Esophagus (tissue), 2 donors: ENCODE data around the gene APOL6. TPM values are rescaled to one million over a fixed set of nuclear protein-coding genes. Genes with fewer than 3 reads are reported as not detected.

Experiments
- H3K27ac ChIP-seq, 2 donors: one replicate each; pipeline ENCODE4 v1.5.1; 2013; ENCODE audit warnings: low read depth in 2 of 2, mild to moderate bottlenecking in 2 of 2, inconsistent platforms in 1 of 2, low read length in 1 of 2, moderate library complexity in 1 of 2
- H3K27me3 ChIP-seq, 2 donors: one replicate each; pipeline ENCODE4 v1.6.1; 2013; ENCODE audit warnings: low read length in 2 of 2, control low read depth in 1 of 2, mild to moderate bottlenecking in 1 of 2; ENCODE audit not compliant: insufficient read depth in 2 of 2, control insufficient read depth in 1 of 2
- H3K36me3 ChIP-seq, 2 donors: one replicate each; pipeline ENCODE4 v1.6.1; 2013; ENCODE audit warnings: low read length in 1 of 2; ENCODE audit not compliant: control insufficient read depth in 2 of 2, insufficient read depth in 2 of 2
- H3K4me1 ChIP-seq, 2 donors: one replicate each; pipeline ENCODE4 v1.6.1; 2013; ENCODE audit warnings: low read length in 1 of 2; ENCODE audit not compliant: control insufficient read depth in 2 of 2, insufficient read depth in 2 of 2
- H3K4me3 ChIP-seq, 2 donors: one replicate each; pipeline ENCODE4 v1.5.1; 2013; ENCODE audit warnings: low read length in 2 of 2, mild to moderate bottlenecking in 2 of 2, low read depth in 1 of 2, moderate library complexity in 1 of 2
- H3K9me3 ChIP-seq, 2 donors: one replicate each; pipeline ENCODE4 v1.6.1; 2013; ENCODE audit warnings: mild to moderate bottlenecking in 2 of 2, low read depth in 1 of 2, low read length in 1 of 2, moderate library complexity in 1 of 2; ENCODE audit not compliant: control insufficient read depth in 2 of 2, insufficient read depth in 1 of 2
- WGBS, 2 donors: extraction: QIAGEN DNeasy Blood & Tissue Kit; methylation state at CpG; one replicate each; pipeline ENCODE4 v1.1.7; 2013; 5-methylcytosine and 5-hydroxymethylcytosine counted together
- polyA plus RNA-seq, 2 donors: library from polyadenylated mRNA; stranded (reverse); fragments of 200-250 nt; gene quantifications; one replicate each; pipeline ENCODE4 v1.2.3, GENCODE V29; 2013
- donor health status: healthy with polysubstance abuse.
- donor health status: Bipolar disorder and iron deficiency.

Gene APOL6
- polyA plus RNA-seq, 2 donors, result 2.8 to 3.8 TPM

- Histone ChIP-seq H3K27ac (no peak overlapping the region), H3K4me1 (peaks cover 4 to 7% of the 10 kb centered on the region in 2 donors)
Observed at GRCh38 chr22:35606916-35607315, 41.3 kb upstream of the APOL6 start.

DNA sequence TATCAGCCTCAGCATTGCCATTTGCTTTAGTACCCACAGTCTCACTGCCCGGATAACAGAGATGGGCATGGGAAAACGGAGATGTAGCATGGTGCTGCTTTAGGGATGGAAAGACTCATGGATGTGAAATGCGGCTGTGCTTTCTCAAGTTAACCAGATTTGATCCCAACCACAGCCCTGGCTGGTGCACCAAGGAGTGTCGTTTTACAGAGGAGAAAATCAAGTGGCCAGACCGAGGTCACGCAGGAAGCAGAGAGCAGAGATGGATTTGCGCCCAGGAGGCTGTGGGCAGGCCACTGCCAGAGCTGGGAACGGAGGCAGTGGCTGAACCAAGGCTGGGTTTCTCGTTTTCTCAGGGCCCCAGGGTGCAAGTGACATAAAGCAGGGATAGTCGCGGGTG is 40.2 kb upstream of the APOL6 start:
- Histone ChIP-seq H3K4me3 (no peak overlapping the region), H3K9me3 (no peaks in the 10 kb centered on the region), H3K4me1 (peaks cover 4 to 7% of the 10 kb centered on the region in 2 donors), H3K27ac (no peak overlapping the region), H3K27me3 (no peaks in the 10 kb centered on the region), H3K36me3 (no peaks in the 10 kb centered on the region)
- WGBS, 2 donors, result 85 to 86% methylated on average over 11 of the region's 11 CpGs

More at GRCh38 chr22:35606916-35607315, 41.3 kb upstream of the APOL6 start:
- WGBS, 2 donors, result 71 to 73% methylated on average over 8 of the region's 8 CpGs
- no peaks in the 10 kb centered on the region for H3K27me3 ChIP-seq
- no peak overlapping the region for H3K4me3 ChIP-seq
- H3K36me3 ChIP-seq, result no peaks in the 10 kb centered on the region
- H3K9me3 ChIP-seq, result no peaks in the 10 kb centered on the region

GRCh38 chr22:35609261-35609660 is 39.0 kb upstream of the APOL6 start:
- no peaks in the 10 kb centered on the region for H3K27me3 ChIP-seq
- WGBS, 2 donors, result 88 to 93% methylated on average over 9 of the region's 9 CpGs
- peaks cover 4 to 7% of the 10 kb centered on the region in 2 donors for H3K4me1 ChIP-seq
- no peak overlapping the region for H3K4me3 ChIP-seq
- H3K36me3 ChIP-seq, result no peaks in the 10 kb centered on the region
- H3K9me3 ChIP-seq, result no peaks in the 10 kb centered on the region
- no peak overlapping the region for H3K27ac ChIP-seq

- no peaks in the 10 kb centered on the region for H3K36me3 ChIP-seq
- H3K27me3 ChIP-seq, result no peaks in the 10 kb centered on the region
- no peaks in the 10 kb centered on the region for H3K9me3 ChIP-seq
- WGBS, 2 donors, result 85% methylated on average over 4 of the region's 4 CpGs
- H3K4me3 ChIP-seq, result no peak overlapping the region
- H3K4me1 ChIP-seq, result peaks cover 4 to 7% of the 10 kb centered on the region in 2 donors
- H3K27ac ChIP-seq, result no peak overlapping the region
Observed at GRCh38 chr22:35609761-35610160, 38.5 kb upstream of the APOL6 start.

- Histone ChIP-seq H3K36me3 (no peaks in the 10 kb centered on the region), H3K27me3 (no peaks in the 10 kb centered on the region), H3K27ac (no peak overlapping the region), H3K9me3 (no peaks in the 10 kb centered on the region), H3K4me1 (peaks cover 4 to 7% of the 10 kb centered on the region in 2 donors), H3K4me3 (no peak overlapping the region)
- 82 to 89% methylated on average over 10 of the region's 10 CpGs for WGBS, 2 donors
Observed at GRCh38 chr22:35610741-35611140, 37.5 kb upstream of the APOL6 start.

GRCh38 chr22:35611200-35611890 is 36.9 kb upstream of the APOL6 start:
- H3K4me1 ChIP-seq, result peaks cover under 1 to 2% of the 10 kb centered on the region in 2 donors
- WGBS, 2 donors, result 81 to 83% methylated on average over 6 of the region's 6 CpGs
- no peaks in the 10 kb centered on the region for H3K36me3 ChIP-seq
- H3K9me3 ChIP-seq, result no peaks in the 10 kb centered on the region
- H3K4me3 ChIP-seq, result no peak overlapping the region
- H3K27me3 ChIP-seq, result no peaks in the 10 kb centered on the region
- no peak overlapping the region for H3K27ac ChIP-seq

DNA sequence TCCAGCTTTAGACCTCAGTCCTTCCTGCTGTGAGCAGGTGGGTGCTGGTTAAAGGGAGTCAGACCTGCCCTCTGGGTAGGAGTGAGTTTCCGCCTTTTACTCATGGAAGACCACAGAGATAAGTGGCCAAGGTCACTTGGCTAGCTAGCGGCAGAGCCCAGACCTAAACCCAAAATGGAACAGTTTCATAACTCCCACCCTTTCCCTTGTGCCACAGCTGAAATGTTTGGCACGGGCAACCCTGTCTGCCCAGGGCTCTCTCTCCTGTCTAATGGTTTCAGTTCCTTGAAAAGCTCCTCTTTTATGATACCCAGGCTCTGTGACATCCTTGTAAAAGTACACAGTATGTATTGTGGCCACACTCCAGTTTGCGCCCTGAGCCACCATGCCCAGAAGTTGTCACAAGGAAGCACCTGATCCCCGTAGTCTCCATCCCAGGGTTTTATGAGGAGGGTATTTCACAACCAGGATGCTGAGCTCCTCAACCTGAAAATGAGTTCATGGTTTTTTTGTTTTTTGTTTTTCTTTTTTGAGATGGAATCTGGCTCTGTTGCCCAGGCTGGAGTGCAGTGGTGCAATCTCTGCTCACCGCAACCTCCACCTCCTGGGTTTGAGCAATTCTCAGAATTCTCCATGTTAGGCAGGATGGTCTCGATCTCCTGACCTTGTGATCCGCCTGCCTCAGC is 36.2 kb upstream of the APOL6 start:
- Histone ChIP-seq H3K4me1 (no peaks in the 10 kb centered on the region), H3K36me3 (no peaks in the 10 kb centered on the region), H3K9me3 (no peaks in the 10 kb centered on the region)

GRCh38 chr22:35612903-35613302 is 35.3 kb upstream of the APOL6 start:
- no peaks in the 10 kb centered on the region for H3K27me3 ChIP-seq
- H3K9me3 ChIP-seq, result no peaks in the 10 kb centered on the region
- H3K36me3 ChIP-seq, result no peaks in the 10 kb centered on the region
- no peak overlapping the region for H3K4me3 ChIP-seq
- H3K27ac ChIP-seq, result no peak overlapping the region
- no peaks in the 10 kb centered on the region for H3K4me1 ChIP-seq
- WGBS, 2 donors, result 84 to 85% methylated on average over 12 of the region's 12 CpGs

More for the DNA sequence above, 36.2 kb upstream of the APOL6 start:
- 74 to 82% methylated on average over 8 of the region's 8 CpGs for WGBS, 2 donors
- Histone ChIP-seq H3K27ac (no peak overlapping the region), H3K4me3 (no peak overlapping the region), H3K27me3 (no peaks in the 10 kb centered on the region)

GRCh38 chr22:35614404-35614803 is 33.8 kb upstream of the APOL6 start:
- Histone ChIP-seq H3K4me1 (no peaks in the 10 kb centered on the region), H3K36me3 (no peaks in the 10 kb centered on the region), H3K27ac (no peak overlapping the region), H3K27me3 (no peaks in the 10 kb centered on the region), H3K9me3 (no peaks in the 10 kb centered on the region), H3K4me3 (no peak overlapping the region)
- WGBS, 2 donors, result 94 to 98% methylated on average over 2 of the region's 2 CpGs

DNA sequence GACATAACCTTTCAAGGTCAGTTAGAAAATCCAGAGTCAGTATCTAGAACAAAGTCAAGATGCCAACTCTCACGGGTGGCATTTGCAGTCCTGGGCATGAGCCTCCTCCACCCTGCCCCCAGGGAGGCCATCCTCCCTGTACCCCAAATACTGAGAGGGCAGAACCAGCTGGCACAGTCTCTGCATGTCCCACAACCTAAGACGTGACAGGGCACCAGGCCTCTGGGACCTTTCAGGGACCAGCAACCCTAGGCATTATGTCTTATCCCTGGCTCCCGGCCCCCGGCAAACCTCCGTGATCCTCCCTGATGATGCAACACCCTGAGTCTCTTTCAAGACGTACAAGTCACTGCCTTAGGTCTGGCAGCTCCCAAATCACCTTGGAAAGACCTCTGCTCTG is 33.1 kb upstream of the APOL6 start:
- WGBS, 2 donors, result 52 to 55% methylated on average over 6 of the region's 6 CpGs
- H3K27ac ChIP-seq, result no peak overlapping the region

More for the DNA sequence above, 33.1 kb upstream of the APOL6 start:
- Histone ChIP-seq H3K4me1 (no peaks in the 10 kb centered on the region), H3K27me3 (no peaks in the 10 kb centered on the region), H3K36me3 (no peaks in the 10 kb centered on the region), H3K9me3 (no peaks in the 10 kb centered on the region), H3K4me3 (no peak overlapping the region)
